ENCODE measurements around the gene ATP8B1.
"Not testable (repeated sequence)": the region's sequence is repeated elsewhere in the genome, so short reads cannot be mapped to it uniquely, and the experiment has no call there.

ATP8B1 gene

GRCh38 chr18:57803103-57803969 lies at the start of gene ATP8B1:
ATP8B1 (minus strand) TSS chr18:57803315; CDS start chr18:57731807, 71,508 bp downstream.
- no peak for DNase-seq

DNA sequence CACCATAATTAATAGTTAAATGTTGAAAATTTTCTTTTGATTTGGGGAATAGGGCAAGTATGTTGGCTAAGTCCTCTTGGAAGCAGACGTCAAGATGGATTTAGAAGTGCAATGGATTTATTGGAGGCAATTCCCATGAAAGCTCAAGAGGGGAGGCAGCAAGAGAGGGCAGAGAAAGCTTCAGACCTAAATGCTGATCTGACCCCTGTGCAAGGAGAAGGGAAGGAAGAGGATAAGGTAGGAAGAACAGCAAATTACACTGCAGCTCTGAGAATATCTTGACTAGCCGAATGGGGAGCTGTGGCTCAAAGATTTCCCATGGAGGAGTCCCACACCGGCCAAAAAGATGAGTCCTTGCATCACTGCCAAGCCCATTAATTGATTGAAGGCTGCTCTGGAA lies 46.9 kb upstream of the ATP8B1 start:
- DNase-seq, result no peak

GRCh38 chr18:57848374-57848773 lies 45.3 kb upstream of the ATP8B1 start:
- not testable (repeated sequence) for DNase-seq

DNA sequence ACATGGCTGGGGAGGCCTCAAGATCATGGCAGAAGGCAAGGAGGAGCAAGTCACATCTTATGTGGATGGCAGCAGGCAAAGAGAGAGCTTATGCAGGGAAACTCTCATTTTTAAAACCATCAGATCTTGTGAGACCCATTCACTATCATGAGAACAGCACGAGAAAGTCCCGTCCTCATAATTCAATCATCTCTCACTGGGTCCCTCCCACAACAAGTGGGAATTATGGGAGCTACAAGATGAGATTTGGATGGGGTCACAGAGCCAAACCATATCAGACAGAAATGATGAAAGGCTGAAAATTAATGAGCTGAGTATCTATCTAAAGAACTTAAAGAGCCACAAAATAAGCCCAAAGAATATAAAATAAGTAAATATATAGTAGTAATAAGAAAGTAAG lies 44.3 kb upstream of the ATP8B1 start:
- DNase-seq, result not testable (repeated sequence)

- no peak for DNase-seq
These were observed 43.1 kb upstream of the ATP8B1 start for GRCh38 chr18:57846258-57846657.

DNA sequence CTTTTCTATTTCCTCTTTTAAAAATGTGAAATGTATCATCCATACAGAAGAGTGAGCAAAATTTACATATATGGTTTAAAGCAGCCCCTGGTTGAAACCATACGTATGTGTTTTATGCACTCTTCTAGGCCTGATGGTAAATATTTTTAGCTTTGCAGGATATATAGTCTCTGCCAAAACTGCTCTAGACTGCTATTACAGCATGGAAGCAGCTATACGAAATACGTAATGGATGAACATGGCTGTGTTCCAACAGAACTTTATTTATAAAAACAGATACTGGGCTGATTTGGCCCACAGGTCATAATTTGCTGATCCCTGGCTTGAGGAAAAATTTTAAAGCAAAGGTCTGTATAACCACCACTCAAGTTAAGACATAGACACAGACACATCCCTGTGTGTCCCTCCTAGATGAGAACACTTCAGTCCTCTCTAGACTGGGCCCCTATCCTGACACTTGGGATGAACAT lies 42.5 kb upstream of the ATP8B1 start:
- DNase-seq, result no peak

GRCh38 chr18:57844319-57844718 lies 41.2 kb upstream of the ATP8B1 start:
- DNase-seq, result no peak

GRCh38 chr18:57843386-57843785 lies 40.3 kb upstream of the ATP8B1 start:
- DNase-seq, result no peak

GRCh38 chr18:57841568-57841967 lies 38.5 kb upstream of the ATP8B1 start:
- DNase-seq, result no peak

- DNase-seq, result no peak
These were observed 36.8 kb upstream of the ATP8B1 start for GRCh38 chr18:57839942-57840381.

DNA sequence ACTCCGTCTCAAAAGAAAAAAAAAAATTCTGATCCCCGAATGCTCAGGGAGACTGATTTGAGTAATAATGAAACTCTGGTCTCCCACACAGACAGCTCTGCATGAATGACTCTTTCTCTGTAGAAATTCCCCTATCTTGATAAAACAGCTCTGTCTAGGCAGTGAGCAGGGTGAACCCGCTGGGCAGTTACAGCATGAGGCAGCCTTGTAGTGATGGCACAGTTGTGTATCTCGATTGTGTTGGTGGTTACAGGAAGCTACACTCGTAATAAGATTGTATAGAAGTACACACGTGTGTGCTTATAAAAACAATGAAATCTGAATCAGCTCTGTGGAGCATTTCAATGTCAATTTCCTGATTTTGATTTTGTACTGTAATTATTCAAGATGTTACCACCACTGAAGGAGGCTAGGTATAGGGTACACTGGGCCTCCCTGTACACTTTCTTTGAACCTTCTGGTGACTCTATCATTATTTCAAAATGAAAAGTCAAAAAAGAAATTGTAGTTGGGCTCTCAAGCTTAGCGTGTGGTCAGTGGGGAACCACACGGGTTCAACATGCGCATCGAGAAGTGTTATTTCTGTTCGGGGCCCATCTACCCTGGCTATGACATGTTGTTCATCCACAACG lies 34.9 kb upstream of the ATP8B1 start:
- no peak for DNase-seq

DNA sequence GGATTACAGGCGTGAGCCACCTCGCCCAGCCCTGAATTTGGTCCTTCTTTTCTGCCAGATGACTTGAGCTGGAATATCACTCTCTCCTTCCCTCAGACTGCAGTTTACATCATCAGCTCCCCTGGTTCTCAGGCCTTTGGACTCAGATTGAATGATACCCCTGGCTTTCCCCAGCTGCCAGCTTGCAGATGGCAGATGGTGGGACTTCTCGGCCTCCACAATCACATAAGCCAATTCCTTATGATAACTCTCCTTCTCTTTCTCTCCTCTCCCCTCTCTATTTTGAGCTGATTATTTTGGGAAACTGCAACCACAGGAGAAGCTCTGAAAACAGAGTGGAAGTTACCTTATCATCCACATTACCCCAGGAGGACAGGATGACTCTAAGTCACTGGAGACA lies 33.4 kb upstream of the ATP8B1 start:
- no peak for DNase-seq

- no peak for DNase-seq
These were observed 32.8 kb upstream of the ATP8B1 start for GRCh38 chr18:57835904-57836303.

DNA sequence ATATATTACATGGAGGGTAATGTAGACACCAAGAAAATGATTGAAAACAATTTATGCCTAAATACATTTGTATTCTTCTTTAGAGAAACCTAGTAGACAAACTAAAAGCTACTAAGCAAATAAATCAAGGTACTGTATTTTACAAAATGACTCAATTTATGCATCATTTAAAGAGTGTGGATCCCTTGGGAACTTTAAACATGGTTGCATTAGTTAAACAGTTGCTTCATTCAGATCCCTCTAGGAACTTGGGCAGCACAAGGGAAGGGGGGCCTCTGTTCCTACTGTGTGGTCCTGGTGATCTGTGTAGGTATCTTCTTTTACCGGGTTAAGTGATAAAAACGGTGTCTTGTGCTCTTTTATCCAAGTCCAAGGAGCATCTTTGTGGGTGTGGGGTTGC lies 31.5 kb upstream of the ATP8B1 start:
- no peak for DNase-seq

DNA sequence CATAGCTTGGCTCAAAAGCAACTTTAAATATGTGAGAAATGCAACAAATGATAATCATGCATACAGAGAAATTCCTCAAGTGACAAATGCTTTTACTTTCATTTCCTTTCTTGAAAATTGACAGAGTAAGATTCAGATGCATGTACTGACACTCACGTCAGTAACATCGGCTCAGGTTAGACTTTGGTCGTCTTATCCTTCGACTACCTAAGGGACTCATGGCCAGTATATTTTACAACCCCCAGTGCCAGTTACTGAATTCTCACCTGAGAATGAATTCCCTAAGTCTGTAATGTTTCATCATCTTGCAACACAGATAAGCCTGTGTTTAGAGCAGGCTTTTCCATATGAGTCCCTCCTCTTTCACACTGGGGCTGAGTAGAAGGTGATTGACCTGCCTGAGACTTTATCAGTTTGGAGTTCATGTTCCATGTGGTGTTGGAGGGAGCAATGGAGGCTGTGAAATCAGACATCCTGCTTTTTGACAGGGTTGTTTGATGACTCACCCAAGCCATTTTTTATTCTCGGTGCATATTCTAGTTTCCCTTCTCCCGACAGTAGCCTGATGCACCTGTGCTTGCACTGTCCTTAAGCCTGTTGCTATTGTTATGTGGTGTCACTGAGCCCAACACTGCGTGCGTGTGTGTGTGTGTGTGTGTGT lies 30.5 kb upstream of the ATP8B1 start:
- no peak for DNase-seq

- DNase-seq, result no peak
These were observed 29.6 kb upstream of the ATP8B1 start for GRCh38 chr18:57832730-57833129.

GRCh38 chr18:57831597-57832377 lies 28.7 kb upstream of the ATP8B1 start:
- DNase-seq, result no peak

DNA sequence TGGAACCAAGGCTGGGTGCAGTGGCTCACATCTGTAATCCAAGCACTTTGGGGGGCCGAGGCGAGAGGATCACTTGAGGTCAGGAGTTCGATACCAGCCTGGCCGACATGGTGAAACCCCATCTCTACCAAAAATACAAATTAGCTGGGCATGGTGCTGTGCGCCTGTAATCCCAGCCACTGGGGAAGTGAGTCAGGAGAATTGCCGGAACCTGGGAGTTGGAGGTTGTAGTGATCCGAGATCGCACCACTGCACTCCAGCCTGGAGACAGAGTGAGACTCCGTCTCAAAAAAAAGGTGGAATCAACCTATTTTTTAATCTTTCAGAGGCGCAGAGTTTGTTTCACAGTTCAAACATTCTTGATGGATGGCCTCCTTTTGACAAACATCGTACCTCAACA lies 24.5 kb upstream of the ATP8B1 start:
- no peak for DNase-seq

DNA sequence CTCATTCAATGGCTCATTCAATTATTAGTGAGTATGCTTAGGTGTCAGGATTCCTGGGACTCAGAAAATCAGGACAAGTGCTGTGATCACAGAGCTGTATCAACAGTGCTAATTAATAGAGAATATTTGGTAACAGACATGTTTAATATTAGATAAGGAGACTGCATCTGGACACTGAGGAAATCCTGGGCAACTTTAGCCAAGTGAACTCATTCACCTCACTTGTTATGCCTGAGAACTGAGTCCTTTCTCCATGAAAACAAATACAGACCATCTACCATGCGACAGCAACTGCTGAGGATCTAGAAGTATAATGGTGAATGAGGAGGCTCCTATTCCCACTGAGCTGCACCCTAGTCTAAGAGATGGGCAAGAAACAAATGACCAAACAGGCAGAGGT lies 23.1 kb upstream of the ATP8B1 start:
- DNase-seq, result no peak

DNA sequence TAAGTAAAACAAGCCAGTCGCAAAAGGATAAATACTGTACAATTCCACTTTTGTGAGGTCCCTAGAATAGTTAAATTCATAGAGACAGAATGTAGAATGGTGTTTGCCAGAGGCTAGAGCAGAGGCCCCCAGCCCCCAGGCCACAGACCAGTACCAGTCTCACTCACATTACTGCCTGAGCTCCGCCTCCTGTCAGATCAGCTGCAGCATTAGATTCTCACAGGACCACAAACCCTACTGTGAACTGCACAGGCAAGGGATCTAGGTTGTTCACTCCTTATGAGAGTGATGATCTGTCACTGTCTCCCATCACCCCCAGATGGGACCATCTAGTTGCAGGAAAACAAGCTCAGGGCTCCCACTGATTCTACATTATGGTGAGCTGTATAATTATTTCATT lies 17.5 kb upstream of the ATP8B1 start:
- not testable (repeated sequence) for DNase-seq

- no peak for DNase-seq
These were observed 16.8 kb upstream of the ATP8B1 start for GRCh38 chr18:57819671-57820460.

- DNase-seq, result no peak
These were observed 16.0 kb upstream of the ATP8B1 start for GRCh38 chr18:57819119-57819518.

All from activated T-cell treated with anti-CD3 and anti-CD28 coated beads, Interleukin-2, amount 50 U/mL, for 1 hour (primary cell).